NCI-H2227 (cell line): ENCODE data around the gene MAS1L.

Source experiments
- DNase-seq: peaks from one replicate; lab custom pipeline; 2025; ENCODE audit not compliant: unreplicated experiment; lab: John Stamatoyannopoulos, UW

The MAS1L gene

GRCh38 chr6:29487660-29488059 lies at the start of gene MAS1L:
Gene MAS1L, minus strand, starts transcription at chr6:29487956. Its CDS starts 54 bp downstream, at chr6:29487902.
- no peak for DNase-seq

- no peak for DNase-seq
Observed at GRCh38 chr6:29532320-29532951, 44.7 kb upstream of the MAS1L start.

- no peak for DNase-seq
Observed at GRCh38 chr6:29531668-29532067, 43.9 kb upstream of the MAS1L start.

- no peak for DNase-seq
Observed at GRCh38 chr6:29530671-29531310, 43.0 kb upstream of the MAS1L start.

GRCh38 chr6:29529956-29530355 lies 42.2 kb upstream of the MAS1L start:
- no peak for DNase-seq

- DNase-seq, result no peak
Observed at GRCh38 chr6:29528988-29529560, 41.3 kb upstream of the MAS1L start.

- DNase-seq, result no peak
Observed at GRCh38 chr6:29528300-29528931, 40.7 kb upstream of the MAS1L start.

- no peak for DNase-seq
Observed at GRCh38 chr6:29527564-29527963, 39.8 kb upstream of the MAS1L start.

- no peak for DNase-seq
Observed at GRCh38 chr6:29527126-29527525, 39.4 kb upstream of the MAS1L start.

- DNase-seq, result no peak
Observed at GRCh38 chr6:29525311-29525639, 37.5 kb upstream of the MAS1L start.

- no peak for DNase-seq
Observed at GRCh38 chr6:29524444-29525310, 36.9 kb upstream of the MAS1L start.

GRCh38 chr6:29524044-29524443 lies 36.3 kb upstream of the MAS1L start:
- no peak for DNase-seq

- DNase-seq, result no peak
Observed at GRCh38 chr6:29522227-29522626, 34.5 kb upstream of the MAS1L start.

- DNase-seq, result no peak
Observed at GRCh38 chr6:29521006-29521680, 33.4 kb upstream of the MAS1L start.

- DNase-seq, result no peak
Observed at GRCh38 chr6:29520232-29520631, 32.5 kb upstream of the MAS1L start.

- no peak for DNase-seq
Observed at GRCh38 chr6:29519291-29520010, 31.7 kb upstream of the MAS1L start.

GRCh38 chr6:29517728-29518440 lies 30.1 kb upstream of the MAS1L start:
- DNase-seq, result no peak

GRCh38 chr6:29517245-29517644 lies 29.5 kb upstream of the MAS1L start:
- no peak for DNase-seq

- DNase-seq, result no peak
Observed at GRCh38 chr6:29516108-29516507, 28.4 kb upstream of the MAS1L start.
